ENCODE data around the gene SORCS3. TPM values are rescaled to one million over a fixed set of nuclear protein-coding genes. Genes with fewer than 3 reads are reported as not detected.

SORCS3 gene
- total RNA-seq, 2 donors from 2014 or later: 4.3 TPM; not detected in 1

DNA sequence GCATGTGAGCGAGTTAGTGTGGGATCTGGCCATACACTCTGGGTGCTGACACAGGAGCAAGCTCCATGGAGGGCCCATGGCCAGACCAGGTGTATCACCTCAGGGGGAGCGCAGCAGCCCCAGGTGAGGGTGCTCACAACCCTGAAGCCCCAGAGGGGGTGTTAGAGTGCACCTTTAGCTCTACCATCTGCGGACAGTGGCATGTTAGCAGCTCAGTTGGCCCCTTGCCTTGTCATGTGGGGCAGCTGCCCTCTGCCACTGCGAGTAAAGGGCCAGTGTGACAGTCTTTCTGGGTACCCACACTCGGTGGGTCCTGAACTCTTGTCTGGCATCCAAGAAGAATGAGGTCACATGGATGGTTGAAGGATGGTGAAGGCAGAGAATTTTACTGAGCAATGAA, 600.2 kb downstream of the SORCS3 start:
- H3K9me3 ChIP-seq: no peaks in the 10 kb centered on the region
- no peaks in the 10 kb centered on the region for H3K4me1 ChIP-seq (replicated peaks)
- intact Hi-C loops (cut with DNase I): no loop called here
- no peaks in the 10 kb centered on the region for H3K27me3 ChIP-seq (replicated peaks; ENCODE audit: insufficient read depth)
- DNase-seq (ENCODE audit: low spot score): no peak
- no peaks in the 10 kb centered on the region for H3K36me3 ChIP-seq
- H3K4me3 ChIP-seq: no peak overlapping the region
- TF ChIP-seq POLR2AphosphoS5 (IDR thresholded peaks at IDR 0.05): no peak
- no peak for TF ChIP-seq POLR2A (IDR thresholded peaks at IDR 0.05)
- TF ChIP-seq, protein P1, sequence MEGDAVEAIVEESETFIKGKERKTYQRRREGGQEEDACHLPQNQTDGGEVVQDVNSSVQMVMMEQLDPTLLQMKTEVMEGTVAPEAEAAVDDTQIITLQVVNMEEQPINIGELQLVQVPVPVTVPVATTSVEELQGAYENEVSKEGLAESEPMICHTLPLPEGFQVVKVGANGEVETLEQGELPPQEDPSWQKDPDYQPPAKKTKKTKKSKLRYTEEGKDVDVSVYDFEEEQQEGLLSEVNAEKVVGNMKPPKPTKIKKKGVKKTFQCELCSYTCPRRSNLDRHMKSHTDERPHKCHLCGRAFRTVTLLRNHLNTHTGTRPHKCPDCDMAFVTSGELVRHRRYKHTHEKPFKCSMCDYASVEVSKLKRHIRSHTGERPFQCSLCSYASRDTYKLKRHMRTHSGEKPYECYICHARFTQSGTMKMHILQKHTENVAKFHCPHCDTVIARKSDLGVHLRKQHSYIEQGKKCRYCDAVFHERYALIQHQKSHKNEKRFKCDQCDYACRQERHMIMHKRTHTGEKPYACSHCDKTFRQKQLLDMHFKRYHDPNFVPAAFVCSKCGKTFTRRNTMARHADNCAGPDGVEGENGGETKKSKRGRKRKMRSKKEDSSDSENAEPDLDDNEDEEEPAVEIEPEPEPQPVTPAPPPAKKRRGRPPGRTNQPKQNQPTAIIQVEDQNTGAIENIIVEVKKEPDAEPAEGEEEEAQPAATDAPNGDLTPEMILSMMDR (IDR thresholded peaks at IDR 0.05): no peak
- H3K27ac ChIP-seq: no peak overlapping the region
- 97% methylated on average over 5 of the region's 5 CpGs for WGBS

DNA sequence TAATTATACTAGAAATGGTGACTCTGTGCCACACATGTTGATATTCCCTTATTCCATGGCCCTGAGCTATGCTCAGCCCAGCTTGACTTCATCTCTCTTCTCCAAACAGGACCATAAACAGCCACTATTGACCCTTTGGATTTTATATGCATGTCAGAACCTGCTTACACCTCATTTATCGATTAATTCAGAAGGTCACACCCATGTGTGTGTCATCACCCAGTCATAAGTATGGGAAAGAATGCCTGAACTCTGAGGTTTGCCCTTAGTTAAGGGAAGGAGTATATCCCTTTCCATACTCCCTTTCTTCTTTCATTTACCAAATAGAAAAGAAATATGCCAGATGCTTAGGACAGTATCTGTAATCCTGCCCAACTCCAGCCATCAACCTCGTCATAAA, 602.3 kb downstream of the SORCS3 start:
- TF ChIP-seq POLR2A (IDR thresholded peaks at IDR 0.05): no peak
- TF ChIP-seq POLR2AphosphoS5 (IDR thresholded peaks at IDR 0.05): no peak
- TF ChIP-seq, protein P1 (IDR thresholded peaks at IDR 0.05): no peak
- no peak overlapping the region for H3K4me3 ChIP-seq
- H3K36me3 ChIP-seq: no peaks in the 10 kb centered on the region
- no peaks in the 10 kb centered on the region for H3K27me3 ChIP-seq (replicated peaks; ENCODE audit: insufficient read depth)
- no peak overlapping the region for H3K27ac ChIP-seq
- WGBS: 56% methylated on average over 2 of the region's 2 CpGs
- H3K4me1 ChIP-seq (replicated peaks): no peaks in the 10 kb centered on the region
- no peak for DNase-seq (ENCODE audit: low spot score)
- H3K9me3 ChIP-seq: no peaks in the 10 kb centered on the region
- intact Hi-C loops (cut with DNase I): no loop called here

DNA sequence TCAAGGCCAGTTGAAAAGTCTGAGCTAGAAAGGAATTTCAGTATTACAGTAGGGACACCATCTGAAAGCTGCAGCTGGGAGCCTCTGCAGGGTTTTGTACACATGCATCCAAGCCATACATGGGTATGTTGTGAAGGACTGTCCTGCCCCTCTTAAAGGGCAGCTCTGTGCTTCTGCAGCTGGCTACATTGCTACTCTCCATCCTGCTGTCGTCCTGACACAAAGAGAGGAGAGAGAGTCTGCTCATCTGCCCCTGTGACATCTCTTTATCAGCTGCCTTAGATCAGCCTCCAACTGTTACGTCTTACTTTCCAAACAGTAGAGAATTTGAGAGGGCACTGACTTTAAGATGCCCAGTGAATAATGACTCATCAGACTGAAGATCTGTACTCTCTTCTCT, 602.7 kb downstream of the SORCS3 start:
- Histone ChIP-seq H3K27ac (no peak overlapping the region), H3K36me3 (no peaks in the 10 kb centered on the region), H3K4me3 (no peak overlapping the region), H3K27me3 (replicated peaks; ENCODE audit: insufficient read depth) (no peaks in the 10 kb centered on the region), H3K9me3 (no peaks in the 10 kb centered on the region), H3K4me1 (replicated peaks) (no peaks in the 10 kb centered on the region)
- intact Hi-C loops (cut with DNase I): no loop called here
- no peak for DNase-seq (ENCODE audit: low spot score)
- TF ChIP-seq POLR2AphosphoS5 (IDR thresholded peaks at IDR 0.05) (no peak), POLR2A (IDR thresholded peaks at IDR 0.05) (no peak)
- TF ChIP-seq, protein P1 (IDR thresholded peaks at IDR 0.05): no peak
- 56% methylated on average over 2 of the region's 2 CpGs for WGBS

DNA sequence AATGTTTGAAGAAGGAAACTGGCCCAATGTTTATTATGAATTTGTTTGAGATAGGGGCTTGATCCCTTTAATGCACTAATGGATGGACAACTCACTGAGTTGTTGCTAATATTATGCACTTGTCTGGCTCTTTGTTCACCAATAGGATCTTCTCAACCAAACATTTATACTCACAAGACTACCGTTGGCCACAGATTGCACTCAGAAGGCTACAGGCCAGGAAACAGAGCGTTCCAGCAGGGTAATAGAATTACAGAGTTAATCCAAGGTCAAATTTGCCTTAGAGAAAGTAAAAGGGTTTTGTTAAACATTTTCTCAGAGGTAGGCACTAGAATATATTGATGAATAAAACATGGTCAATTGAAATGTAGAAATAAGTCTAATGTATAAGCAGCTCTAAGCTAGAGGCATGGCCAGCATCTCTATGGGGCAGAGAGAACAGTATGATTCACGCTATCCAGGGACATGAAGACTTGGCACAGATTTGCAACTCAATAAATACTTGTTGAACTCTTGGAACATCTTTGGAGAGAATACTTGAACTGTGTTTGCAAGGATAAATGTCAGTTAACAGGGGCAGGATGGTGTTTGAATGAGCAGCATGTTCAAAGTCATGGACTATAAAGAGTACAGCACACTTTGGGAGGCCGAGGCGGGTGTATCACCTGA, 606.9 kb downstream of the SORCS3 start:
- H3K4me1 ChIP-seq (replicated peaks): no peaks in the 10 kb centered on the region
- TF ChIP-seq, protein P1 (IDR thresholded peaks at IDR 0.05): no peak
- TF ChIP-seq POLR2AphosphoS5 (IDR thresholded peaks at IDR 0.05) (no peak), POLR2A (IDR thresholded peaks at IDR 0.05) (no peak)
- no peak overlapping the region for H3K27ac ChIP-seq
- DNase-seq (ENCODE audit: low spot score): no peak
- H3K9me3 ChIP-seq: no peaks in the 10 kb centered on the region
- no peak overlapping the region for H3K4me3 ChIP-seq
- no peaks in the 10 kb centered on the region for H3K36me3 ChIP-seq
- intact Hi-C loops (cut with DNase I): no loop called here
- 50% methylated on average over 5 of the region's 5 CpGs for WGBS
- no peaks in the 10 kb centered on the region for H3K27me3 ChIP-seq (replicated peaks; ENCODE audit: insufficient read depth)

DNA sequence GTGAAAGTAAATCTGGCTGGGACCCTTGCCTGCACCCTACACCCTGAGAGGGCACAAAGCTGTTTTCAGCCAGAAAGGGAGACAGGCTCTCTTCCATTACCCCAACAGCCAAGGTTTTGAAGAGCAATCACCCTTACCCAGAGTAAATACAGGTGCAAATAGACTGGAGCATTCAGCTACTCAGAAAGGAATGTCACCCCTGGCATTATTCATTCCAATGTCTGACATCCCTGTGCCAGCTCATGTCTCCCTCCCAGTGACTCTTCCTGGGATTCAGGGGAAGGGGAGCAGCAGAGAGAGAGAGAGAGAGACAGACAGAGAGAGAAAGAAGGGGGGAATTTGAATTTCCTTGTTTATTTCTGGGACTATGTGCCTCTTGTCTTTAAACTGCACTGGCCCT, 611.8 kb downstream of the SORCS3 start:
- Histone ChIP-seq H3K4me1 (replicated peaks) (no peaks in the 10 kb centered on the region), H3K36me3 (no peaks in the 10 kb centered on the region), H3K4me3 (no peak overlapping the region), H3K9me3 (no peaks in the 10 kb centered on the region), H3K27ac (no peak overlapping the region), H3K27me3 (replicated peaks; ENCODE audit: insufficient read depth) (no peaks in the 10 kb centered on the region)
- intact Hi-C loops (cut with DNase I): no loop called here
- TF ChIP-seq, protein P1 (IDR thresholded peaks at IDR 0.05): no peak
- TF ChIP-seq POLR2A (IDR thresholded peaks at IDR 0.05): no peak
- no peak for DNase-seq (ENCODE audit: low spot score)
